HG02885 (cell line): ENCODE data around the gene RAB43.
"Not testable (repeated sequence)": the region's sequence is repeated elsewhere in the genome, so short reads cannot be mapped to it uniquely, and the experiment has no call there.

ENCODE experiments used
- ATAC-seq: cut with Tn5 transposase; IDR thresholded peaks from one replicate; pipeline ENCODE4 v1.9.1; 2021; ENCODE audit warnings: mild to moderate bottlenecking; ENCODE audit not compliant: unreplicated experiment, poor library complexity

RAB43 gene

DNA sequence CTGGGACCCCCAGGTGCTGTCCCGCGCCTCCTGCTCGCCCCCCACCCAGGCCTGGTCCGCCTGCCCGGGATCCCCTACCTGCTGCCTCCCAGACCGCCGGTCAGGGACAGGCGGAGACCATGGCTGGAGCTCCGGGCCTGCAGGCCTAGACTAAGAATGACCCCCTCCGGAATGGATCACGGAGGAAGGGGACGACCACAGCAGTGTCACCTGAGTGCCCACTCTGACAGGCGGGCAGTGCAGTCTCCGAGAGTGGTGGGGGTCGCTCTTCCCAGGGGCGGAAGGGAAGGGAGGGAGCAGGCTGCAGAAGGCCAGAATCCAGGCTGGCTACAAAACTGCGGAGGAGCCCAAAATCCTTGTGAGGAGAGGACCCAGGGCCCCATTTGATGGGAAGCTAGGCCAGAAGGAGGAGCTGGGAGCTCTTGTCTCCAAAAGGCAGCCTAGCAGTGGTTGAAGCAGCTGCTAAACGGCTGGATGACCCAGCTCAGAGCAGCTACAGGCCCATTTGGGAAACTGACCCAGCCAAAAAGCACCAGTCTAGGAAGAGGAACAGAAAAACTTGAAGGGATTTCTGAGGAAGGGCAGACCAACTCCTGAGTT is 908 bp upstream of the RAB43 start:
- no peak for ATAC-seq

DNA sequence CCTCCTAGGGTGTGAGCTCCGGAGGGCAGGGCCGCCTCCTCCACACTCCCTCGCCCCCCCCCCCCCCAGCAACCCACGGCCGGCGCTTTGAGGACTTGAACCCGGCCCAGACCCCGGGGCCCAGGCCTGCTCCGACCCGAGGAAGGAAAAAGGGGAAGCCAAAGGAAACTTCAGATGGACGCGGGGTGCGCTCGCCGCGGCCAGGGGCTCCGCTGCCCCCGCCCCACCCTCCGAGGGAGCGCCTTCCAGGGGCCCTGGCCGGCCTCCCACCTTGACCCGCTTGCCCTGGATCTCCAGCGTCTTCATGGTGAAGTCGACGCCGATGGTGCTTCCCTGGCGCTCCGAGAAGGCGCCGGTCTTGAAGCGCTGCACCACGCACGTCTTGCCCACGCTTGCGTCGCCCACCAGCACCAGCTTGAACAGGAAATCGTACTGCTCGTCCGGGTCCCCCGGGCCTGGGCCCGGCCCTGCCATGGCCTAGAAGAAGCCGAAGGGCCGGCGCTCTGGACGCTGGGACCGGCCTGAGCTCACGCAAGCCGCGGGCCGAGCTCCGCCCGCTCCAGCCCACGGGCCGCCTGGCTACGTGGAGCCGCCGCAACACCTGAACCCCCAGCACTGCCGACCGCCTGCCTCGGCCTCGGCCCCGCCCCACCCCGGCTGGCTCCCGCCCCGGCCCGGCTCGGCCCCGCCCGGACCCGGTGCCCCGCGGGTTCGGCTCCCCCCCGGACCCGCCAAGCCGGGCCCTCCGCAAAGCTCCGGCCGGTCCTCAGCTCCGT is 400 bp downstream of the RAB43 start:
- ATAC-seq: no peak

DNA sequence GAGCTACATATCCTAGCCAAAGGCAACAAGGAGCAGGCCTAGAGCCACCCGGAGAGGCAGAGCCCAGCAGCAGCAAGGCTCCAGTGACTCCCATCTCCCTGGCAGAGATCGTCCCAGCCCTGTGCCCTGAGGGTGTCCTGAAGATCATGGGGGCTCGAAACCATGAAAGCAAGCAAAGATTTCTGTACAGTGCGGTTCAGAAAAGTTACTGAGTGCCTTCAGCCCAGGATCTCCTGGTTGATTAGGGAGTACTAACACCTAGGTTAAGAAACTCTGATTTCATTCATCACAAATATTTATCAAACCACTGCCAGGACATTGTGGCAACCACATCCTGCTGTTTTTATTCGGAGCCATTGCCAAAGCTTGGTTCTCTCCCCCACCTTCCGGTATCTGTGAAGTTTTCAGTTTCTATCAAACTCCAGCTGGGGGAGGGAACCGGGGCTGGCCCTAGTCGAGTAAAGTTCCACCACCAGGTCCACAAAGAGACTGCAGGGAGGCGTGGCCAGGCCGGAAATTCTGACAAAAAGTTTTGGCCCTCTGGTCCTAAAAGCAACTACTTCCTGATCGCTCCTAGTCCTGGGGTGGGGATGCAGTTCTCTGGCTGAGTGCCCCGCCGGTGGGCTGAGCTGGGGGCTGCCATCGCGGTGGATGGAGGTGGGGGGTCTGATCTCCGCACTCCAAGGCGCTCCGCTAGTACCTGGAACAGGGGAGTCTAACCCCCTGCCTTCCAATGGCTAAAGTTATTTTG is 1.2 kb downstream of the RAB43 start:
- ATAC-seq: peak; percentile 69

DNA sequence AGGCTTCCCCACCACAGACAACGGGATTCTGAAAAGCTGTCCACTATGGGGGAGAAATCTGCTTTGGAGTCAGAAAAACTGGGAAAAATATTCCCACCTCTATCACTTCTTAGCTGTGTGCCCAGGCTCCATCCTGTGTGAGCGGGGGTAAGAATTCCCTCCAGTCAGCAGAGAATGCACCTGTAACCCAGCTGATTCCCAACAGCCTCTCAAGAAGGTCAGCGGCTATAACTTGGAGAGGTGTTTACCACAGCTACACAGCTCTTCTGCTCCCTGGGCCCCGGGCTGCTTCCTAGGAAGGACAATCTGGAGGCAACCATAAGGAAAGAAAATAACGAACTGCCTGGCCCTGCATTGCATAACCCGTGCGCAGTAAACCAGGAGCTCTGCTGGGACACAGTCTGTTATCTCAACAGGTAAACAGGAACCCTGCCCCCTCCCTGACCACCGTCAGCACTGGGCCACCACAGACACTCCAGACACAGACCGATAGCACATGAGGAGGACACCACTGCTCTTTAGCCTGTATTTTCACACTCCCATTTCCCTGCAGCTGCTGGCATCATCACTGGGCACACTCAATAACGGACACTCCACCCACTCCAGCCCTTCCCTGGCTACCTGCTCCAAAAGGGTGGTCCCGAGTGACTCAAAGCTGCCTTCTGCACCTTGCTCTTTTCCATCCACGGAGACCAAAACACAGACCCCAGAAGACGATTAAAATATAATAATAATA is 2.1 kb downstream of the RAB43 start:
- ATAC-seq: no peak

DNA sequence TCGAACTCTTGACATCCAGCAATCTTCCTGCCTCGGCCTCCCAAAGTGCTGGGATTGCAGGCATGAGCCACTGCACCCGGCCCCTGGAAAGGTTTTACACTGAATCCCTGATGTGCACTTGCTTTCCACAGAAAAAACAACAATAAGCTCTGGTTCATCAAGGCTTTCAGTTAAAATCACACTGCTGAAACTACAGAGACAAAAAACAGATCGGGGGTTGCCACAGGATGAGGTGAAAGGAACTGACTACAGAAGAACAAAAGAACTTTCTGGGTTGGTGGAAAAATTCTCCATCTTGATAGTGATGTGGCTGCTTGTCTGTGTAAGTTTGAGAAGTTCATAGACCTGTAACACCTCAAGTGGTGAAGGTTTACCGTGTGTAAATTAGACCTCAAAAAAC is 2.9 kb downstream of the RAB43 start:
- no peak for ATAC-seq

DNA sequence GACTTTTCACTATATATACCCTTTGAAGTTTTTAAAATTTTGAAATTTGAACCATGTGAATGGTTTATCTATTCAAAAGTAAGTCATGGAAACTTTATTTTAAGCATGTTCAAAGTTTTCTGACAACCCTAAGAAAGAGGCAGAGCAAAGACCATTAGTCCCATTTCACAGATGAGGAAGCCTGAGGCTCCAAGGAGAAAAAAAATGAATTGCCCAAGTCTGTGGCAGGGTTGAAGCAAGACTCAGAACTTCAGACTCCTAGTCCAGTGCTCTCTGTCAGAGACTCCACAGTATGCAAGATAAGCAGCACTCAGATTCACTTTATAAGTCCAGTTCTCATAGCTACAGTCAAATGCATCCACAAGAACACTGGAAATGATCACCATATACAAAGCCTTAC is 4.5 kb downstream of the RAB43 start:
- ATAC-seq: no peak

DNA sequence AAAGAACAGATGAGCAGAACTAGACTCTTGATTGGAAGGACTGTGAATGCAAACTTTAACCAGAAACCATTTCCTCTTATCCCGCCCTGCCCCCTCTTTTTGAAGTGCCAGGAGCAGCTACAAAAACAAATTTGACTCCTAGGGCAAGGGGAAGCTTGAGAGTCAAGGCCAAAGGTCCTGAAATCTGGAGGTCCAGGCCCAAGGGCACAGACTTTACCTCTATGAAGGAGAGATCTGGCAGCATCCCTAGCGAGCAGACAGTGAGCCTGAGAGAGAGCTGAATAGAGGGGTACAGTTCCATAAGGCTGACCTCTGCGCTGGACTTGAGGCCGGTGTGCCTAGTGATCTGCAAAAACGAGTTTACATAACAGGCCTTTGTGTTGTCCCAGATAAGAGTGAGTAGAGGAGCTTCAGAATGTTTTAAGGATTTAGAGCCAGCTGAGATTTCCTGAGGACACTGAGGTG is 5.1 kb downstream of the RAB43 start:
- ATAC-seq: no peak

DNA sequence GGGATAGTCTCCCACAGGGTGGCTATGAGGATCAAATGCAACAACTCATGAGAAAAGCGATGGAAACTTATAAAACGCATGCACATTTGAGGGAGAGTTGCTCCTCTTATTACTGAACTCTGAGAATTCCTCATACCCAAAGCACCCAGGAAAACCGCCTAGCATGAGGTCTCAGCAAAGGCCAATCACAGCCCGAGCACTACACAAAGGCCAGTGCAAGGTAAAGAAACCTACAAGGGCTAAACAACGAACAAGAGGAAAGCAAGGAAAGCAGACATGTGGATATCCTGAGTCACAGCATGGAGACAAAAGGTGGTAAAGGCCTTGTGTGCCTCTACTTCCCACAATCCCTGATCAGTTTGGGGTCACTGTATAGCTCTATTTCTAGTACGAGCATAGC is 7.1 kb downstream of the RAB43 start:
- ATAC-seq: no peak

DNA sequence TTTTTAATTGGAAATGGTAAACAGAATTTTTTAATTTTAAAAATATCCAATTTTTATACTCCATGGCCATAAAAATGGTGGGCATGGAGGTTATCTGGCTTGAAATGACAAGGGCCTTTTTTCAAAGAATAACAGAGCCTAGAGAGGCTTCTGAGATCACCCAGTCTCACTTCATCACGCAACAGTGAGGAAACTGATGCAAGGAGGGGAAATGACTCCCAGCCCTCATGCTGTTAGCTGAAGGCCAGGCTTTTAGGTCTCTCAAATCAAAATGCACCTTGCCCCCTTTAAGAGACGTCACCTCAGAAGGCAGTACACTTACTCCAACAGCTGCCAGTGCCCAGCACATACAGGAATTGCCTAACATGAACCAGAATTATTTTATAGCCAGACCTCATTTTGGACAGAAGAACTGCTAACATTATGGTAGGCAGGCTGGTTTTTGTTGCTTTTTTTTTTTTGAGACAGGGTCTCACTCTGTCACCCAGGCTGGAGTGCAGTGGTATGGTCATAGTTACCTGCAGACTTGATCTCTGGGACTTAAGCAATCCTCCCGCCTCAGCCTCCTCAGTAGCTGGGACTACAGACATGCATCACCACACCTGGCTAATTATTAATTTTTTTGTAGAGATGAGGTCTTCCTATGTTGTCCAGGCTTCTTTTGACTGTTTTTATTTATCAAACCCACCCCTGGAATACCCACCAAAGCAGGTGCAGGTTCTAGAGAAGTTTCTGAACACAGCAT is 9.1 kb downstream of the RAB43 start:
- no peak for ATAC-seq

DNA sequence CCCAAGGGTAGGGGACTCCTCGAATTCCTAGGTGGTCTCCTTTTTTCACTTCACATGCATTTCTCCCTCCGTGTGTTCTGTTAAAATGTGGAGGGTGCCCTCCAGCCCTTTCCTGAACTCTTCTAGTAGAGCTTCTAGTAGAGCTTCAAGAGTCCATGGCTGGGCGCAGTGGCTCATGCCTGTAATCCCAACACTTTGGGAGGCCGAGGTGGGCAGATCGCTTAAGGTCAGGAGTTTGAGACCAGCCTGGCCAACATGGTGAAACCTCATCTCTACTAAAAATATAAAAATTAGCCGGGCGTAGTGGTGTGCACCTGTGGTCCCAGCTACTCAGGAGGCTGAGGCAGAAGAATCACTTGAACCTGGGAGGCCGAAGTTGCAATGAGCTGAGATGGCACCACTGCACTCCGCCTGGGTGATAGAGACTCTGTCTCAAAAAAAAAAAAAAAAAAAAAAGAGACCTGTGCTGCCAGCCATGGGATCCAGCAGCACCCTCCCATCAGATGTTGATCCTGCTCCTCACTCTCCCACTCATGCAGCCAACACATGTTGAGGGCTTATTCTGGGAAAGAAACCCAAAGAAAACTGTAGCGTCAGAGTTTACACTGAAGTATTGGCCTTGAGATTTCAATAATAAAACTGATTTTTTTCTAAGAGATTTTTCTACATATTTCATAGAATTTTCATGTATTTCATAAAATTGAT is 10.4 kb downstream of the RAB43 start:
- not testable (repeated sequence) for ATAC-seq

DNA sequence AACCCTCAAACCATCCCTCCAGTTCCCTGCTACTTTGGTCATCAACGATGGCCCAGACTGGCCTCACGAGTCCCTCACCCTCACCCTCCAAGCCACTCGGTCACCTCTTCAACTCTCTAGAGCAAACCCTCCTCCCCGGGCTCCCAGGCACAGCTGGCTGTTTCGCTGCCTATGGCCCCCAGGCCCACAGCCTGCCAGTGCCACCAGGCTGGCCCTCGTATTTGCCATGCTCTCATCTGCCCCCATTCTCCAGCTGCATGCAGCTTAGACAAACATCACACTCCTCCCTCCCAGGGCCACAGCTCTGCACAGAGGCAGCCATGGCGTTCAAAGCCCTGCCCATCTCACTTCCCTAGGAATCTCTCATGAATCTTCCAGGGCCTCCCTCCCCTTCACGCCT is 13.8 kb downstream of the RAB43 start:
- no peak for ATAC-seq

DNA sequence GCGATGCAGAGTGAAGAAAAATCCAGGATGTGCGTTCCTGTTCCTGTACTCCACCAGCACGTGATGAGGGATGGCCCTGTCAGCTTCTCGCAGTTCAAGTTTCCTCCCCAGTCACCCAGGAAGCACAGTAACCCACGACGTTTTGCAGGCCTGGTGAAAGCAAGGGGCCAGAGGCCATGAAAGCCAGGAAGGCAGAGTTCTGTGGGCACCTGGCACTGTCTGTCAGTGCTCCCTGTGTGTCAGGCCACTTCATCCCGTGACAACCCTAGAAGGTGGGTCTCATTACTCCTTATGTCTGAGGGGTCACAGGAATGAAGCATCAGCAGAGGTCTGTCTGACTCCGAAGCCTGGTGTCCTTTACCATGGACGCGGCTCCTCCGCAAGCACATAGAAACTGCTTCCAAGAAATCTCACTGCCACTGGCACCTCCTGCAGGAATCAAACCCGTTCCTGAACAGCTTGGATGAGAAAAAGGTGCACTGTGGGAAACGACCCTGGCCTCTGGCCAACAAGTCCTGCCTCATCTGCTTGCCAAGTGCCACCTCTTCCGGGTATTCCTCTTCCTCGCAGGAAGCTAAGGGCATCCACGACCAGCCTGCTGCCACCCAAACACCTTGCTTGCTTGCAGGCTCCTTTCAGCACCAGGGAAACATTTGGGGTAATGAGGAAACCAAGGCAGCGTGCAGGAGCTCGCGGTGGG is 14.6 kb downstream of the RAB43 start:
- ATAC-seq: no peak

DNA sequence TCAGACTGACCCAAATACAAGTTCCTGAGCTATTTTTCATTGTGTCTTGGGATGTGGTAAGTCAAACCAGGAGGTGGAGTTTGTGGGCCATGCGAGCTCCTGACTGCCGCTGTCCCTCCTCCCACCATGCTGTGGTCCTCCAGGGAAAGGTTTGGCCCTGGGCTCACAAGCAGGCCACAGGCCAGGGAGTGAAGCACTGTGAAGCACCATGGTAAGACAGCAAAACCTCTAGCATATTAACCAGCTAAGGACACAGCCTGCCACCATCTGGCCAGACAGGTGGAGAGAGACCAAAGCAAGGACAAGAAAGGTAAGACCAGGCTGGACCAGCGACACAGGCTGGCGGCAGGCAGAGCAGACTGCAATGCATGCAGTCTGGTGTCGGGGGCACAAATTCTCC is 15.3 kb downstream of the RAB43 start:
- ATAC-seq: no peak

DNA sequence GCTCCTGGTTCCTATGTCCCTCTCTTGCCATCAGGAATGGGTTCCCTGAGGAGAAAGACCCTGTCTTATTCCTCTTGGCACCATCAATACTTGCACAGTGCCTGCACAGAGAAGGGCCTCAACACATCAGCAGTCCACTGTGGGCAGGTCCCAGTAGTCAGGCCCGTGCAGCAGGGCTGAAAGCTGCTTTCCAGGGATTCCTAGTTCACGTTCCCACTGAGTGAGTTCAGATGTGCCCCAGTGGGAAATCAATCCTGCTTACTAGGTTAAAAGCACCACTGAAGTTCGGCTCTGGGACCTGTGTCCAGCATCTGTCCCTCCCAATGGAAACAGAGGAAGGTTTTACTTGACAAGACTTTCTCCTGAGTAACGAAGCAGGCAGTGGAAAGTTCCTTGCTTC is 15.7 kb downstream of the RAB43 start:
- ATAC-seq: no peak

DNA sequence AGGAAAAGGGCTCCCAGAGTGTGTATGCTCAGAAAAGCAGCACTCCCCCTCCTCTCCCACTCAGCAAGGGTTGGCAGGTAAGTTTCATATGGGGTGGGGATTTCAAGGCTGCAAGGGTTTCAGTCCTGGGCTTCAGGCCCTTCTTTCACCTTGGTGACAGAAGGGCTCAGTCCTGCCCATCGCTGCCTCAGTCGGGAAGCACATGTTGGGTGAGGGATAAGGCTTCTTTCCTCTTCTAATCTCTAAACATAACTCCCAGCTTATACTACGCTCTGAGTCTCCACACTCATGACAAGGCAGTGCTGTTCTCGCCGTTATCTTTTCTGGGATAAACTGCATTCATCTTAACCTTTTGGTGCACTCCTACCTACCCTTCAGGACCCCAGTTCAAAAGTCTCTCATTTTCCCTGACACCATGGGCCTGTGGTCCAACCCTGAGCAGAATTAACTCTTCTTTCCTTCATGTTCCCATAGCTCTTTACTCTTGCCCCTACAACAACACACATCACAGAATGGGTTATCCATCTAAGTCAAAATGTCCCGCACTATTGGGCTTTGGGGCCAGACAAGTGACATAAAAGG is 17.0 kb downstream of the RAB43 start:
- ATAC-seq: no peak

DNA sequence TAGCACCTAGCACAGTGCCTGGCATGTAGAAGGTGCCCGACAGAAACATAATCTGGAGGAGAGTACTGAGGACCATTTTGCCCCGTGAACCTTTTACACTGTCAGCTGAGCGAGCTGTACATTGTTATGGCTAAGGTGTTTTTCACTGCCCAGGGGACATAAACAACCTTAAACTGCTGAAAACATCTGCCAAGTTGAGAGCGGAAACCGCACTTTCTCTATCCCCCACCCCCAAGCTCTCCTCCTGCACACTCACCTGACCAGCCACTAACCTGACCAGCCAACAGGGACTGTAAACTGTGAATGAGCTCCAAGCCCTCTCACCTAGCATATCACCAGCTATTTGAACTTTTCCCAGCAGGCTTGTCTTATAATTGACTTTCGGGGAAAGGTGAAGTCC is 17.6 kb downstream of the RAB43 start:
- ATAC-seq: no peak

DNA sequence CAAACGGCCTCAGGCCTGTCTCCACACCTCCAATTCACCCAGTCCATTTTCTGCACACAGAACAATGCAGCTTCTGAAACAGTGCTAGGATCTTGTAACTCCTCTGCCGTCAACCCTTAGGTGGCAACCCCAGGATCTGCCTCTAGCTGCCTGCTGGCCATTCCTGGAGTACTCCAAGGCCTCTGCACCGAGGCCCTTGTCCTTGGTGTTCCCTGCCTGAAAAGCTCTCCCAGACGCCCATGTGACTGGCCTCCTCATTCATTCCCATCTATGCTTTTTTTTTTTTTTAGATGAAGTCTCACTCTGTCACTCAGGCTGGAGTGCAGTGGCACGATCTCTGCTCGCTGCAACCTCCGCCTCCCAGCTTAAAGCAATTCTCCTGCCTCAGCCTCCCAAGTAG is 18.3 kb downstream of the RAB43 start:
- ATAC-seq: no peak

DNA sequence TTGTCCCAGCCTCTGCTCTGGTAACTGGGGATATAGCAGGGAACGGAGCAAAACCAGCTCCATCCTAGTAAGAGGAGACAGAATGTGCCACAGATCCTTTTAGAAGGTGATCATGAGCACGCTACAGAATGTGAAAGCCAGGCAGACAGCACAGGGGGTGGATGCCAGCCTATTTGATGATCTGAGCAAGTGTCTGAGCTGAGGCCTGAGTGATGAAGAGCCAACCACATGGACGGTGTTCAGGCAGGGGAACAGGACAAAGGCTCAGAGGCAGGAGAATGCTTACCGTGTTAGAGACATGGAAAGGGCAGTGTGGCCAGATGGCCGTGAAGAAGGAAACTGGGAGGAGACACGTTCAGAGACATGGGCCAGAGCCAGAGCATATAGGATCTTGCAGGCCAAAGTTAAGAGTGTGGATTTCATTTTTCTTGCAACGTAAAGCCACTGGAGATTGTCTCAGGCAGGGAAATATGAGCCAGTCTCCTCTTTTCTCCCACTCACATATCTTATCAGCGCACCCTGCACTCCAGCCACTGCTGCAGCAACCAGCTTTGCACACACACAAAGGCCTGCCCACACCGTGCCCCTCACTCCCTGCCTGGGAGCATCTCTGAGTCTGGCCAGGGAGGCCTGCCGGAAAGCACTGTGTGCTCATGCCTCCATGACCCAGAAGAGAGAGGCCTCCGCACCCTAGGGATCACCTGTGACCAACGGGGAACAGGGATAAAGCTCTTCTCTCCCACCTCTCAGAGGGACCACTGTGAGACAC is 20.1 kb downstream of the RAB43 start:
- no peak for ATAC-seq
